ENCODE results near the gene ADAM17. TPM values are rescaled to one million over a fixed set of nuclear protein-coding genes. Genes with fewer than 3 reads are reported as not detected.
"Not testable (repeated sequence)": the region's sequence is repeated elsewhere in the genome, so short reads cannot be mapped to it uniquely, and the experiment has no call there.

ADAM17 gene
- total RNA-seq, 3 donors from 2014 or later = 32.2 to 65.9 (median 48.8) TPM

- Histone ChIP-seq H3K27me3 (no peaks in the 10 kb centered on the region), H3K4me3 (no peak overlapping the region), H3K27ac (no peak overlapping the region), H3K36me3 (no peaks in the 10 kb centered on the region), H3K9me3 (no peaks in the 10 kb centered on the region), H3K4me1 (peaks cover 0 to 6% of the 10 kb centered on the region in 2 donors)
- DNase-seq (ENCODE audit: low spot score in 2 of 2) = no peak
- TF ChIP-seq POLR2A (IDR thresholded peaks at IDR 0.05) (no peak), POLR2AphosphoS5 (IDR thresholded peaks at IDR 0.05) (no peak), CTCF (IDR thresholded peaks at IDR 0.05) (no peak)
- intact Hi-C loops (cut with DNase I; ENCODE audit: low total_unique reads) = no loop called here
Measured at GRCh38 chr2:9590641-9591040, 35.0 kb upstream of the ADAM17 start.

- no peak overlapping the region for H3K4me3 ChIP-seq
- no peak for DNase-seq (ENCODE audit: low spot score in 2 of 2)
- no peaks in the 10 kb centered on the region for H3K9me3 ChIP-seq
- no peak overlapping the region for H3K27ac ChIP-seq
- H3K36me3 ChIP-seq = no peaks in the 10 kb centered on the region
- TF ChIP-seq CTCF (IDR thresholded peaks at IDR 0.05) = no peak
- TF ChIP-seq POLR2AphosphoS5 (IDR thresholded peaks at IDR 0.05) = no peak
- no peak for TF ChIP-seq POLR2A (IDR thresholded peaks at IDR 0.05)
- no peaks in the 10 kb centered on the region for H3K27me3 ChIP-seq
- intact Hi-C loops (cut with DNase I; ENCODE audit: low total_unique reads) = no loop called here
- no peaks in the 10 kb centered on the region for H3K4me1 ChIP-seq
Measured at GRCh38 chr2:9586465-9586864, 30.8 kb upstream of the ADAM17 start.

- DNase-seq (ENCODE audit: low spot score in 2 of 2) = no peak
- TF ChIP-seq POLR2A (IDR thresholded peaks at IDR 0.05) (no peak), POLR2AphosphoS5 (IDR thresholded peaks at IDR 0.05) (no peak), CTCF (IDR thresholded peaks at IDR 0.05) (no peak)
- H3K9me3 ChIP-seq = no peaks in the 10 kb centered on the region
- no peaks in the 10 kb centered on the region for H3K36me3 ChIP-seq
- no peak overlapping the region for H3K4me3 ChIP-seq
- H3K4me1 ChIP-seq = no peaks in the 10 kb centered on the region
- intact Hi-C loops (cut with DNase I; ENCODE audit: low total_unique reads) = no loop called here
- H3K27me3 ChIP-seq = no peaks in the 10 kb centered on the region
- no peak overlapping the region for H3K27ac ChIP-seq
Measured at GRCh38 chr2:9585486-9585885, 29.9 kb upstream of the ADAM17 start.

GRCh38 chr2:9584902-9585301, 29.3 kb upstream of the ADAM17 start:
- intact Hi-C loops (cut with DNase I; ENCODE audit: low total_unique reads); H3K36me3 ChIP-seq; DNase-seq (ENCODE audit: low spot score in 2 of 2); H3K27me3 ChIP-seq; H3K4me3 ChIP-seq; H3K4me1 ChIP-seq; H3K9me3 ChIP-seq; H3K27ac ChIP-seq: not testable (repeated sequence)

- H3K36me3 ChIP-seq = no peaks in the 10 kb centered on the region
- no peak overlapping the region for H3K4me3 ChIP-seq
Measured at GRCh38 chr2:9582624-9583023, 27.0 kb upstream of the ADAM17 start.

More at GRCh38 chr2:9582624-9583023, 27.0 kb upstream of the ADAM17 start:
- intact Hi-C loops (cut with DNase I; ENCODE audit: low total_unique reads) = no loop called here
- TF ChIP-seq POLR2A (IDR thresholded peaks at IDR 0.05) (no peak), CTCF (IDR thresholded peaks at IDR 0.05) (no peak), POLR2AphosphoS5 (IDR thresholded peaks at IDR 0.05) (no peak)
- H3K27ac ChIP-seq = no peak overlapping the region
- no peaks in the 10 kb centered on the region for H3K27me3 ChIP-seq
- DNase-seq (ENCODE audit: low spot score in 2 of 2) = no peak
- H3K4me1 ChIP-seq = no peaks in the 10 kb centered on the region
- H3K9me3 ChIP-seq = no peaks in the 10 kb centered on the region

All from breast epithelium (tissue), 4 donors.